ENCODE data around the gene SLC24A4.

Gene SLC24A4

DNA sequence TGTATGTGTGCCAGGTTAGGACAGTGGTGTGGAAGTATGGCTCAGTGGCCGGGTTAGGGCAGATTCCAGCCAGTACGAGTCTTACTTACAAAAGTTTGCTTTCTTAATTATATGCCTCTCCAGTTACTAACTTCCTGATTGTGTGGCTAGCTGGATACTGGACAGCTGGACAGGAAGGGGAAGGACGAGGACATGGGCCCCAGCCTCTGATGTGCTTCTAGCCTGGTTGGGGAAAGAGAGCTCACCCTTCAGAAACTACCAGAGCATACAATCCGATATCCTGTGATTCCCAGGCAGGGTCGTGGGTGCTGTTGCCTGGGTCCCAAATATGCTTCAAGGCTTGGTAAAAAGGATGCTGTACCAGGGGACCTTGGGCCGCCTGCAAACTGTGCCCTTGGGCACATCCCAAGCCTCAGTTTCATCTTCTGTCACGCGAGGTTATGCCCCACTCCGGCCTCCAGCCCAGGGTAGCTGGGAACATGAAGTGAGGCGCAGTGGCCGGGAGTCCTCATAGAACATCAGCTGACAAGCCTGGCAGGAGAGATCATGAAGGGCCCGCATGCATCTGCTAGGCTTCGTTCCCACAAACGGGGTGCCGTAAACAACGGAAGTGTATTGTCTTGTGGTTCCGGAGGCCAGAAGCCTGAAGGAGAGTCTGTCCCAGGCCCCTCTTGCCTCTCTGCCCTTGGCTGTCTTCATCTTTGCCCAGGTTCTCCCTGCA lies 167.4 kb downstream of the SLC24A4 start:
- DNase-seq (ENCODE audit: insufficient read length): no peak
- no peak for FAIRE-seq
- TF ChIP-seq POLR2AphosphoS5 (IDR thresholded peaks at IDR 0.05; ENCODE audit: low read depth, low read length) (no peak), TAF1 (IDR thresholded peaks at IDR 0.05; ENCODE audit: borderline replicate concordance, low read depth, low read length) (no peak), POLR2A (IDR thresholded peaks at IDR 0.05; ENCODE audit: low read depth, low read length) (no peak)

- no peak for TF ChIP-seq POLR2AphosphoS5 (IDR thresholded peaks at IDR 0.05; ENCODE audit: low read depth, low read length)
- no peak for TF ChIP-seq TAF1 (IDR thresholded peaks at IDR 0.05; ENCODE audit: borderline replicate concordance, low read depth, low read length)
- no peak for TF ChIP-seq POLR2A (IDR thresholded peaks at IDR 0.05; ENCODE audit: low read depth, low read length)
- no peak for FAIRE-seq
- no peak for DNase-seq (ENCODE audit: insufficient read length)
These were observed 168.8 kb downstream of the SLC24A4 start for GRCh38 chr14:92491782-92492181.

DNA sequence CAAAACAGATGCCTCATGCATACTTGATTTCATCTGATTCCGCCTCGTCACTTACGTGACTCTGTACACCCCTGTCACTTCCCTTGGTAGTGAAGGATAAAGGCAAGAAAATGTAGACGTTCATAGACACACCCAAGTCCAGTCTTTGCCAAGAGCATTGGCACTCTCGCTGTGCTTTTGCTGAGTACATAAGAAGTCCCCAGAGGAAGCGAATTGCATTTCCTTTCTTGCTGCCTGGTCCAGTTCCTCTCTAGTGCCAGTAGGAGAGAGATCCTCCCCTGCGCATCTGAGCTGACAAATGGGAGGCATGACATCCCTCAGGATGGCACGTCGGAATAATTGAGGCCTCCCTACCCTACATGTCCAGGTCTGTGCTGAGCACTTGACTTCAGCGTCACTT lies 169.3 kb downstream of the SLC24A4 start:
- FAIRE-seq (no peak), DNase-seq (ENCODE audit: insufficient read length) (no peak)
- TF ChIP-seq TAF1 (IDR thresholded peaks at IDR 0.05; ENCODE audit: borderline replicate concordance, low read depth, low read length): no peak
- no peak for TF ChIP-seq POLR2AphosphoS5 (IDR thresholded peaks at IDR 0.05; ENCODE audit: low read depth, low read length)

GRCh38 chr14:92493024-92493423 lies 170.1 kb downstream of the SLC24A4 start:
- TF ChIP-seq POLR2A (IDR thresholded peaks at IDR 0.05; ENCODE audit: low read depth, low read length) (no peak), TAF1 (IDR thresholded peaks at IDR 0.05; ENCODE audit: borderline replicate concordance, low read depth, low read length) (no peak), POLR2AphosphoS5 (IDR thresholded peaks at IDR 0.05; ENCODE audit: low read depth, low read length) (no peak)
- FAIRE-seq (no peak), DNase-seq (ENCODE audit: insufficient read length) (no peak)

- DNase-seq (ENCODE audit: insufficient read length): no peak
- no peak for TF ChIP-seq POLR2AphosphoS5 (IDR thresholded peaks at IDR 0.05; ENCODE audit: low read depth, low read length)
- TF ChIP-seq TAF1 (IDR thresholded peaks at IDR 0.05; ENCODE audit: borderline replicate concordance, low read depth, low read length): no peak
- TF ChIP-seq POLR2A (IDR thresholded peaks at IDR 0.05; ENCODE audit: low read depth, low read length): no peak
- FAIRE-seq: no peak
These were observed 170.5 kb downstream of the SLC24A4 start for GRCh38 chr14:92493492-92493891.

GRCh38 chr14:92494512-92494911 lies 171.5 kb downstream of the SLC24A4 start:
- FAIRE-seq (peak; percentile 82), DNase-seq (ENCODE audit: insufficient read length) (no peak)

GRCh38 chr14:92495027-92495426 lies 172.1 kb downstream of the SLC24A4 start:
- FAIRE-seq: no peak
- no peak for DNase-seq (ENCODE audit: insufficient read length)
- TF ChIP-seq POLR2A (IDR thresholded peaks at IDR 0.05; ENCODE audit: low read depth, low read length): no peak
- no peak for TF ChIP-seq POLR2AphosphoS5 (IDR thresholded peaks at IDR 0.05; ENCODE audit: low read depth, low read length)
- no peak for TF ChIP-seq TAF1 (IDR thresholded peaks at IDR 0.05; ENCODE audit: borderline replicate concordance, low read depth, low read length)

More at GRCh38 chr14:92494512-92494911, 171.5 kb downstream of the SLC24A4 start:
- no peak for TF ChIP-seq POLR2AphosphoS5 (IDR thresholded peaks at IDR 0.05; ENCODE audit: low read depth, low read length)

GRCh38 chr14:92496191-92496857 lies 173.4 kb downstream of the SLC24A4 start:
- FAIRE-seq (no peak), DNase-seq (ENCODE audit: insufficient read length) (no peak)
- TF ChIP-seq POLR2A (IDR thresholded peaks at IDR 0.05; ENCODE audit: low read depth, low read length) (no peak), TAF1 (IDR thresholded peaks at IDR 0.05; ENCODE audit: borderline replicate concordance, low read depth, low read length) (no peak), POLR2AphosphoS5 (IDR thresholded peaks at IDR 0.05; ENCODE audit: low read depth, low read length) (no peak)

- DNase-seq (ENCODE audit: insufficient read length) (no peak), FAIRE-seq (no peak)
- TF ChIP-seq TAF1 (IDR thresholded peaks at IDR 0.05; ENCODE audit: borderline replicate concordance, low read depth, low read length) (no peak), POLR2A (IDR thresholded peaks at IDR 0.05; ENCODE audit: low read depth, low read length) (no peak), POLR2AphosphoS5 (IDR thresholded peaks at IDR 0.05; ENCODE audit: low read depth, low read length) (no peak)
These were observed 174.4 kb downstream of the SLC24A4 start for GRCh38 chr14:92497391-92497790.

GRCh38 chr14:92499234-92499633 lies 176.3 kb downstream of the SLC24A4 start:
- DNase-seq (ENCODE audit: insufficient read length) (no peak), FAIRE-seq (no peak)
- TF ChIP-seq POLR2A (IDR thresholded peaks at IDR 0.05; ENCODE audit: low read depth, low read length): no peak
- no peak for TF ChIP-seq TAF1 (IDR thresholded peaks at IDR 0.05; ENCODE audit: borderline replicate concordance, low read depth, low read length)
- TF ChIP-seq POLR2AphosphoS5 (IDR thresholded peaks at IDR 0.05; ENCODE audit: low read depth, low read length): no peak

DNA sequence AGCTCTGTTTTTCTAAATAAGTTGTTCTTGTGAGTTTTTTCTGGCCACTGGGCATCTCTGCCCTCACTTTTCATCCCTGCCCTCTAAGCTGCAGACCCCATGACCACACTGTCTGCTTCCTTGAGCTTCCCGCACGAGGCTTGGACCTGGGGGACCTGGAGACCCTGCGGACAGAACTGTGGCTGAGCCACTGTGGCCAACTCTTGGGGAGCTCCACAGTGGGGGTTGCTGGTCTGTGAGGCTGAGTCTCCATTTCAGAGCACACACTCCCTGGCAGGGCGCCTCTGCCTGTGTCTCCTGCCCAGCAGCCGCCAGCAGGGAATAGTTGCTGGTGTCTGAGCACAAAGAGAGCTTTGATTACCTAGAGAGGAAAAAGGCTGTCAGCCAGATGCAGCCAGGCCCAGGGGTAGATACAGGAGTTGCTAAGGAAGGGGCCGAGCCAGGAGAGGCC lies 177.6 kb downstream of the SLC24A4 start:
- TF ChIP-seq TAF1 (IDR thresholded peaks at IDR 0.05; ENCODE audit: borderline replicate concordance, low read depth, low read length) (no peak), POLR2A (IDR thresholded peaks at IDR 0.05; ENCODE audit: low read depth, low read length) (no peak), POLR2AphosphoS5 (IDR thresholded peaks at IDR 0.05; ENCODE audit: low read depth, low read length) (no peak)
- FAIRE-seq (no peak), DNase-seq (ENCODE audit: insufficient read length) (no peak)

DNA sequence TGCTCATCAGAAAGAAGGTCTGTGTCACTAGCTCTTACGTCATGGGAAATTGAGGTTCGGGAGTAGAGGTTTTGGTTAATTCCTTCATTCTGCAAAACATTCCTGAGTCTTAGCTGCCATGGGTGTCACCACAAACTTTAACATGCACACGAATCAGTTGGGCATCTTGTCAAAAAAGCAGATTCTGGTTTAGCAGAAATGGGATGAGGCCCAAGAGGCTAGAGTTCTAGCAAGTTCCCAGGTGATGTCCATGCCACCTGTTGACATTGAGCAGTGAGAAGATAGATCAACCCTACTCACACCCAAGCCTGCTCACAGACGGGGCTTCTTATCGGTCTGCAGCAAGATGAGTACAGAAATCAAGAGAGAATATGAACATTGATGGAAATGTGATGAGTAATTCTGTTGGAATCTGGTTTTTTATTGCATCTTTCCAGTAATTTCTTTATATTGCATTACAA lies 179.0 kb downstream of the SLC24A4 start:
- FAIRE-seq: no peak
- TF ChIP-seq POLR2A (IDR thresholded peaks at IDR 0.05; ENCODE audit: low read depth, low read length) (no peak), POLR2AphosphoS5 (IDR thresholded peaks at IDR 0.05; ENCODE audit: low read depth, low read length) (no peak), TAF1 (IDR thresholded peaks at IDR 0.05; ENCODE audit: borderline replicate concordance, low read depth, low read length) (no peak)
- no peak for DNase-seq (ENCODE audit: insufficient read length)

Data from GM12892 (cell line).